GM12874 (cell line): Measurements from ENCODE around the gene PIK3R2.

Experiments used
- TF ChIP-seq, protein P1 (sequence below): IDR thresholded peaks from 2 replicates; pipeline ENCODE4 v1.5.1; 2011; ENCODE audit warnings: low read depth, mild to moderate bottlenecking, control low read depth, low read length, moderate library complexity; ENCODE audit not compliant: insufficient read depth

Gene PIK3R2

DNA sequence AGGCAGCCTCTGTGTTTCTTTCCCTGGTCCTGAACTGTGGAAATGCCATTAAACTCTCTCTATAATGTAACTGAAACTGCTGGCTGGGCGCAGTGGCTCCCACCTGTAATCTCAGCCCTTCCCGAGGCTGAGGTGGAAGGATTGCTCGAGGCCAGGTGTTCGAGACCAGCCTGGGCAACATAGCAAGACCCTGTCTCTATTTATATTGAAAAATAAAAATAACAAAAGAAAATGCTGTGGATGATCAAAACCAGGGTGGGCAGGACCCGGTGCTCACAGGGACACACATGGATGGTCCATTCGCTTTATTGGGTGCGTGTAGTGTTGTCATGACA lies 43.5 kb downstream of the PIK3R2 start:
- TF ChIP-seq, protein P1, sequence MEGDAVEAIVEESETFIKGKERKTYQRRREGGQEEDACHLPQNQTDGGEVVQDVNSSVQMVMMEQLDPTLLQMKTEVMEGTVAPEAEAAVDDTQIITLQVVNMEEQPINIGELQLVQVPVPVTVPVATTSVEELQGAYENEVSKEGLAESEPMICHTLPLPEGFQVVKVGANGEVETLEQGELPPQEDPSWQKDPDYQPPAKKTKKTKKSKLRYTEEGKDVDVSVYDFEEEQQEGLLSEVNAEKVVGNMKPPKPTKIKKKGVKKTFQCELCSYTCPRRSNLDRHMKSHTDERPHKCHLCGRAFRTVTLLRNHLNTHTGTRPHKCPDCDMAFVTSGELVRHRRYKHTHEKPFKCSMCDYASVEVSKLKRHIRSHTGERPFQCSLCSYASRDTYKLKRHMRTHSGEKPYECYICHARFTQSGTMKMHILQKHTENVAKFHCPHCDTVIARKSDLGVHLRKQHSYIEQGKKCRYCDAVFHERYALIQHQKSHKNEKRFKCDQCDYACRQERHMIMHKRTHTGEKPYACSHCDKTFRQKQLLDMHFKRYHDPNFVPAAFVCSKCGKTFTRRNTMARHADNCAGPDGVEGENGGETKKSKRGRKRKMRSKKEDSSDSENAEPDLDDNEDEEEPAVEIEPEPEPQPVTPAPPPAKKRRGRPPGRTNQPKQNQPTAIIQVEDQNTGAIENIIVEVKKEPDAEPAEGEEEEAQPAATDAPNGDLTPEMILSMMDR: no peak

DNA sequence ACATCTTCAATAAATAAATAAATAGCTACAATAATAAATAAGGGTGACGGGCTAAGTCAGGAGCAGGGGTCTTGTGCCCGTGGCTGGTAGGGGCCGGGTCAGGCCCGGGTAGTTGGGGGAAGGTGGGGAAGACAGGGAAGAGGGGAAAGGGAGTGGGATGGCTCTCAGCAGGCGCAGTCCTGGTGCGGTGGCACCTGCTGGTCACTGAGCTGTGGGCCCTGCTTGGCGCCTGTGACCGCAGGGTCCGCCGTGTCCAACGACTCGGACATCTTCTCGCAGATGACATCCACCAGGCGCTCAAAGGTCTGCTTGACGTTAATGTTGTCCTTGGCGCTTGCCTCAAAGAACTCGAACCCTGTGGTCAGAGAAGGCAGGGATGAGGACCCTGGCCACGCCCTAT lies 44.3 kb downstream of the PIK3R2 start:
- TF ChIP-seq, protein P1: no peak

DNA sequence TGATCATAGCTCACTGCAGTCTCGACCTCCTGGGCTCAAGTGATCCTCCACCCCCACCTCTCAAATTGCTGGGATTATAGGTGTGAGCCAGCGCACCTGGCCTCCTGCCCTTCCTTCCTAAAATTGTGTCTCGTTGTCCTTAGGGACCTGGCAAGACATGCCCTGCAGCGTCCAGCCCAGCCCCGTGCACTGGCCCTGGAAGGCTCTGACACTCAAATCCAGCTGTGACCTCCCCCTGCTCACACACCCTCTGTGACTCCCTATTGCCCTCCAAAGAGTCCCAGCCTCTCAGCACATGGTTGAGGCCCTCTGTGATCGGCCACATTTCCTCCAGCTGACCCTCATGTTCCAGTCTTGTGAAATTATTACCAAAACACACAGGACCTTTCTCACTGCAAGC lies 45.0 kb downstream of the PIK3R2 start:
- TF ChIP-seq, protein P1: no peak

DNA sequence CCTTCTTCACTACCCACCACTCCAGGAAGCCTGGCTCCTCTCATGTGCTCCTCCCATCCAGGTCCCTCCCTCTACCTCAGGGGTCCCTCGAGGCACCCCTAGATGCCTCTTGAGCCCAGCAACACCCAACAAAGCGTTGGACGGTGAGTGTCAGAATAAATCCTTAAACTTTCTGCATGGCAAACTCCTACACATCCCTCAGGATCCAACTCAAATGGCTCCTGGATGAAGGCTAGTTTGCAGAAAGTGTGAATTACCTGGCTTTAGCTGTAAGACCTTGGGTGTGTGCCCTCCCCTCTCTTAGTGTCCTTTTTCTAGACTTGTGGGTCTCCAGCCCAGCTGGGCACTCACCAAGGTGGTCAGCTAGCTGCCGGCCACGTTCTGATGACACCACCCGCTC lies 45.4 kb downstream of the PIK3R2 start:
- TF ChIP-seq, protein P1: no peak

DNA sequence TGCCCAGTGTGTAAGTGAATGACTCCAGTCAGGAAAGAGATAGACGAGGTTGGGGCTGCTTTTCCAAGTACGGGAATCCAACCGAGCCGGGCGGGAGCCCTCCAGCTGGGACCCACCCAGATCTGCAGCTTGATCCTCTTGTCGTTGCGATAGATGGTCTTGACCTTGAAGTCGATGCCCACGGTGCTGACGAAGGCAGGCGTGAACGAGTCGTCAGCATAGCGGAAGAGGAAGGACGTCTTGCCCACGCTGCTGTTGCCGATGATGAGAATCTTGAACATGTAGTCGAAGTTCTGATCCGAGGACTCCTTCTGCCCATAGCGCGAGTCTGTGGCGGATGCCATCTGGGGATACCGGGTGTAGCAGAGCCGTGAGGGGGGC lies 49.4 kb downstream of the PIK3R2 start:
- TF ChIP-seq, protein P1: no peak

DNA sequence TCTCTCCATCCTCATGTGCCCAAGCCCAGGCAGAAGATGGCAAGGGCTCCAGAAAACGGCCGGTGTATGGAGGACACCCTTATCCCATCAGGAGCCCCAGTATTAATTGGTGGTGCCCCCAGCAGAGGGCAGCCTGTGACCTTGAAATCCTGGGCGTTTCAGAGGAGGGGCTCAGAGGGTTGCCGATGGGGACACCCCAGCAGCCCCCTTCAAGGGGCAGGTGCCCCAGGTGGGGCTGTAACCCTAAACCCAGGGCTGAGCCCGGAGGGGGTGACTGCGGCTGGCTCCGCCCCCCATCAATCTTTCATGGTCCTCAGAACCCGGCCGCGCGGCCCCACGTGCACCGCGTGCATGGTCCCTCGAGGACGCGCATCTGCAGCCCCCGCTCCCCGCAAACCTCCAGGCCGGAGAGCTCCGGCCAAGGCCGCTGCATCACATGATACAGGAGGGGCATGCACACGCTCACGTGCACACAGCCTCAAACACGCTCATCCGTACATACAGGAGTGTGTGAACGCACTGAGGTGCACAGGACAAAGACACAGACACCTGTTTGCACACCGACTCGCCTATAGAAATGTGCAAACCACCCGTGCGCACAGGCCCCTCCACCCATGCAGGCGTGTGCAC lies 49.9 kb downstream of the PIK3R2 start:
- TF ChIP-seq, protein P1: peak; percentile 31; the same call in 1 of the 2 replicates

DNA sequence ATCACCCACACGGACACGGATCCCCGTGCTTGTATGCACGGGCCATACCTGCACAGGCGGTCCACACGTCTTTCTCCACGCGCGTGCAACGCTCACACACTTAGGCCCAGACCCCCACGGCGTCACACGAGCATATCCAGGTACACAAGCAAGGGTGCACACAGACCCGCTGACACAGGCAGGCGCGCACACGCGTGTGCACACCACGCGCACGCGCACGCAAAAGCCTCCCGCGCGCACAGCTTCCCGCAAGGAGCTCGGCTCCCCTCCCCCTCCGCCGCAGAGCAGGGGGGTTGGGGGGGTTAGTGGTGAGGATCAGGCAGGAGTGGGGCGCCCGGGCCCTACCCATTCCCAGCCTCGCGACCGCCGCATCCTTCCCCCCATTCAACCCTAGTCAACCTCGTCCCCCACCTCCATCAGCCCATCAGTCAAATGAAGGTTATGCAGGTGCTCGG lies 50.5 kb downstream of the PIK3R2 start:
- TF ChIP-seq, protein P1: no peak

DNA sequence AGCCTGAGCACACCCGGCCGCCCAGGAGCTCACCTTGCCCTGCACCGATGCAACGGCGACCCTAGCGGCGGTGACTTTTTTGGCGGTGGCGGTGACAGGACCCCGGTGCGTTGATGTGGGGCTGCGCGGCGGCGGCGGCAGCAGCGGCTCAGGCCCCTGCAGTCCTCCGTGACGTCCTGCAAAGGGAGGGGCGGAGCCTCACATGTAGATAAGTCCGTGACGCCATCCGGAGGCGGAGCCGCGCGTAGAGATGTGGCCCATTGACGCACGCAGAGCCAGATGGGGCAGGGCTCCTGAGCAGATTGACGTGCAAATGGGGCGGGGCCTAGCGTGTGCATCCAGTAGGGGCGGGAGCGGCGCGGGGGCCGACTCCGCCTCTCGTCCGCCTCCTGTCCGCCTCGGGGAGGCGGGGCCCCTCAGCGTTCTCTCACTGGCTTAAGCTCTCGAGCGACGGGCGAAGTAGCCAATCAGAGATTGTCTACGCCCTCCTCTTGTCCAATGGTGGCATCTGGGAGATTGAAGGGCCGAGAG lies 51.0 kb downstream of the PIK3R2 start, which contains the start of gene RAB3A:
Gene RAB3A, minus strand, starts transcription at position 180 of the 531 bp plus-strand sequence. CDS start 1,302 bp downstream, outside the sequence.
- TF ChIP-seq, protein P1: no peak
